AG04449 (cell line): ENCODE results near the gene MOGAT2.

Experiments used
- CTCF ChIA-PET: fragments of 350-600 bp; formaldehyde crosslinking; extraction: SDS; loops from one replicate; lab custom pipeline; 2021; ENCODE audit warnings: antibody characterized with exemption; lab: Yijun Ruan, JAX
- POLR2A ChIA-PET: fragments of 400-600, 350-600 bp; formaldehyde crosslinking; extraction: SDS; loops from one replicate; lab custom pipeline; 2020; ENCODE audit warnings: antibody characterized with exemption, inconsistent platforms; lab: Yijun Ruan, JAX
- DNase-seq: peaks from one replicate; pipeline ENCODE4 v3.0.0-alpha.2; 2010; ENCODE audit warnings: low read depth, low spot score
- H3K4me3 ChIP-seq: 2 replicates; pipeline ENCODE4 v1.5.1; 2011; ENCODE audit warnings: low read depth, mild to moderate bottlenecking, control low read depth, low read length
- CTCF ChIP-seq: IDR thresholded peaks from one replicate; pipeline ENCODE4 v1.5.1; 2011; ENCODE audit warnings: mild to moderate bottlenecking, moderate library complexity, low read length, control low read depth, inconsistent platforms; ENCODE audit not compliant: insufficient read depth; ENCODE audit errors: missing control alignments

The MOGAT2 gene

DNA sequence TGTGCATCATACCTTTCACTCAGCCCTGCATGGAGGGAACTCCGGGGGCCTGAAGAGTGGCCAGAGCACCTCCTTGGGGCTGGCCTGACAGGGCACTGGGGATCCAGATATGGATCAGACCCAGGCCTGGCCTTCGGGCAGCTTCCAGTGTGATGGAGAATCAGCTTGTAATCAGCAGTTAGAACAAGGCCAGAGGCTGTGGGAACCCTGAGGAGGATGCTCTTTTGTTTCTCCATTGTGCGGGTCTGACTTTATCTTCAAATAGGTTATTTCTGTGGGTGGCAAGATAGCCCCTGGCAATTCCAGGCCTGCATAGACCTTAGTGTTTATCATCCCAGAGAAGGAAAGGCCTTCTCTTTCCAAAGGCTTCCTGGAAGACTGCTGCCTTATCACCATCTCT lies 63.2 kb downstream of the MOGAT2 start:
- H3K4me3 ChIP-seq = no peak overlapping the region
- TF ChIP-seq CTCF = no peak
- no peak for DNase-seq
- POLR2A ChIA-PET = no interaction called here
- CTCF ChIA-PET = interaction anchor here (2.2 kb wide), 1 partner anchor 22 kb away, joined by 11 read pairs; no protein-coding TSS in a partner anchor

DNA sequence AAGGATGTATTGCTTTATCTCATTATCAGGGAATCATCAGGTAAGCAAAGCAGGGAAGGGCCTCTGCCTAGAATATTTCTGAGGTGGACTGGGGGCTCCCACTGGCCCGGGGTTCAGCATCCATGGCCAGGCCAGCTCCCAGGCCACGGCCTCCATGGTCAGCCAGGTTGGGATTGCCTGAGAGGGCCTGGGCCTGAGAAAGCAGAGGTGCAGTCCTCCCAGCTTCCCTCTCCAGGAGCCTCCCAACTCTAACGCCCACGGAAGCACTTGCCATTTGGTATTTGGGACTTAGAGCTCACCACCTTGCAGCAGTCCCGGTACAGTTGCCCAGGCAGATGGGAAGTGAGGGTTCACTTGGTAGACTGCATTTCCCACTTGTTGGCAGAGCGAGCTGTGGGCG lies 63.7 kb downstream of the MOGAT2 start:
- POLR2A ChIA-PET = no interaction called here
- TF ChIP-seq CTCF = no peak
- DNase-seq = no peak
- no peak overlapping the region for H3K4me3 ChIP-seq
- CTCF ChIA-PET = interaction anchor here (2.2 kb wide), 1 partner anchor 21 kb away, joined by 11 read pairs; no protein-coding TSS in a partner anchor

DNA sequence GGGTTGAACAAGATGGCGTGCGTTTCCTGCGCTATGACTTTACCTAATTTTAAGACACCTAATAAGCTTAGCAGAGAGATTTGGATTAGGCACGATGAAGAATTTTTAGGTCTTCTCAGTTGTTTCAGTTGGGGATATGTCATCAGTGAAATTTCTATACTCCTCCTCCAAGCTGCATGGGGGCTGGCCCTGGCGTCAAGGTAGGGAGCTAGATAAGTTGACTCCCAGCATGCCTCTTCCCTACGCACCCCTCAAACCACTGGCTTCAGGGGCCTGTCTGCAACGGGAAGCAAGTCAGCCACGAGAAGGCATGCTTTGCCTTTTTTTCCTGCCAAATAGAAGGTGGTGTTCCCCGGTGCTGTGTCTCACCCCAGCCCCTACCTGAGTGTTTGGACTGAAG lies 64.2 kb downstream of the MOGAT2 start:
- POLR2A ChIA-PET = no interaction called here
- H3K4me3 ChIP-seq = no peak overlapping the region
- no peak for DNase-seq
- TF ChIP-seq CTCF = no peak
- CTCF ChIA-PET = interaction anchor here (2.2 kb wide), 1 partner anchor 21 kb away, joined by 11 read pairs; no protein-coding TSS in a partner anchor
